SK-N-SH treated with all-trans-retinoic acid at 6 μM for 48 hours (cell line): ENCODE measurements around the gene RBL2.

Experiments used
- ATAC-seq: fragments of 200-7000 bp; cut with Tn5 transposase; 3 replicates; pipeline ENCODE4 v1.9.1; 2020; ENCODE audit warnings: mild to moderate bottlenecking, moderate library complexity
- BACH2 ChIP-seq: fragments of 250-450 bp; sonication (Bioruptor Pico); IDR thresholded peaks from 2 replicates; pipeline ENCODE4 v1.9.0; 2021; ENCODE audit warnings: mild to moderate bottlenecking, borderline replicate concordance
- CREB5 ChIP-seq: fragments of 250-450 bp; sonication (Bioruptor Pico); IDR thresholded peaks from 2 replicates; pipeline ENCODE4 v1.5.1; 2020; ENCODE audit warnings: low read depth, mild to moderate bottlenecking, moderate library complexity
- CSDC2 ChIP-seq: fragments of 250-450 bp; sonication (Bioruptor Pico); IDR thresholded peaks from 2 replicates; pipeline ENCODE4 v1.5.0; 2020; ENCODE audit warnings: mild to moderate bottlenecking, moderate library complexity
- CSRNP3 ChIP-seq: fragments of 250-450 bp; sonication (Bioruptor Pico); IDR thresholded peaks from 2 replicates; pipeline ENCODE4 v1.5.1; 2021; ENCODE audit warnings: mild to moderate bottlenecking, moderate library complexity
- ESRRG ChIP-seq: fragments of 250-450 bp; sonication (Bioruptor Pico); IDR thresholded peaks from 2 replicates; pipeline ENCODE4 v1.6.1; 2021; ENCODE audit warnings: mild to moderate bottlenecking
- GLIS3 ChIP-seq: fragments of 250-450 bp; sonication (Bioruptor Pico); IDR thresholded peaks from 2 replicates; pipeline ENCODE4 v1.5.0; 2020; ENCODE audit warnings: mild to moderate bottlenecking, moderate library complexity
- ISL1 ChIP-seq: fragments of 250-450 bp; sonication (Bioruptor Pico); IDR thresholded peaks from 2 replicates; pipeline ENCODE4 v2.1.2; 2022; ENCODE audit warnings: mild to moderate bottlenecking, moderate library complexity
- OSR1 ChIP-seq: fragments of 250-450 bp; sonication (Bioruptor Pico); IDR thresholded peaks from 2 replicates; pipeline ENCODE4 v1.8.0; 2022; ENCODE audit warnings: moderate library complexity, mild to moderate bottlenecking, inconsistent platforms
- PATZ1 ChIP-seq: fragments of 250-450 bp; sonication (Bioruptor Pico); IDR thresholded peaks from 2 replicates; pipeline ENCODE4 v1.8.0; 2020; ENCODE audit warnings: mild to moderate bottlenecking, moderate library complexity, borderline replicate concordance
- POU6F1 ChIP-seq: fragments of 250-450 bp; sonication (Bioruptor Pico); IDR thresholded peaks from 2 replicates; pipeline ENCODE4 v1.8.0; 2021; ENCODE audit warnings: low read depth, mild to moderate bottlenecking, moderate library complexity, borderline replicate concordance
- PPARA ChIP-seq: fragments of 250-450 bp; sonication (Bioruptor Pico); IDR thresholded peaks from 2 replicates; pipeline ENCODE4 v1.5.0; 2020; ENCODE audit warnings: mild to moderate bottlenecking, borderline replicate concordance
- RARB ChIP-seq: fragments of 250-450 bp; sonication (Bioruptor Pico); IDR thresholded peaks from 2 replicates; pipeline ENCODE4 v1.8.0; 2021; ENCODE audit warnings: mild to moderate bottlenecking, moderate library complexity
- SNAI2 ChIP-seq: fragments of 250-450 bp; sonication (Bioruptor Pico); IDR thresholded peaks from 2 replicates; pipeline ENCODE4 v1.5.0; 2020; ENCODE audit warnings: mild to moderate bottlenecking, moderate library complexity
- TCF4 ChIP-seq: fragments of 250-450 bp; sonication (Bioruptor Pico); IDR thresholded peaks from 2 replicates; pipeline ENCODE4 v1.8.0; 2021; ENCODE audit warnings: mild to moderate bottlenecking, moderate library complexity, borderline replicate concordance
- TOX ChIP-seq: fragments of 250-450 bp; sonication (Bioruptor Pico); IDR thresholded peaks from 2 replicates; pipeline ENCODE4 v1.8.0; 2021; ENCODE audit warnings: mild to moderate bottlenecking, moderate library complexity, borderline replicate concordance
- TSHZ2 ChIP-seq: fragments of 250-450 bp; sonication (Bioruptor Pico); IDR thresholded peaks from 2 replicates; pipeline ENCODE4 v1.5.0; 2020; ENCODE audit warnings: mild to moderate bottlenecking, moderate library complexity
- ZC3H10 ChIP-seq: fragments of 250-450 bp; sonication (Bioruptor Pico); IDR thresholded peaks from 2 replicates; pipeline ENCODE4 v1.5.1; 2021; ENCODE audit warnings: mild to moderate bottlenecking, moderate library complexity
- ZFP3 ChIP-seq: fragments of 250-450 bp; sonication (Bioruptor Pico); IDR thresholded peaks from 2 replicates; pipeline ENCODE4 v1.5.0; 2020; ENCODE audit warnings: mild to moderate bottlenecking, moderate library complexity
- ZFP30 ChIP-seq: fragments of 450-650 bp; formaldehyde crosslinking; IDR thresholded peaks from 2 replicates; pipeline ENCODE4 v1.5.0; 2022; ENCODE audit warnings: mild to moderate bottlenecking, moderate library complexity
- ZNF565 ChIP-seq: fragments of 450-650 bp; formaldehyde crosslinking; conservative IDR thresholded peaks from 2 replicates; pipeline ENCODE4 v1.5.0; 2020; ENCODE audit warnings: low read depth, mild to moderate bottlenecking, moderate library complexity
- ZNF8 ChIP-seq: fragments of 450-650 bp; formaldehyde crosslinking; IDR thresholded peaks from 2 replicates; pipeline ENCODE4 v1.5.0; 2020; ENCODE audit warnings: mild to moderate bottlenecking, moderate library complexity

RBL2 gene

GRCh38 chr16:53503991-53504663, 69.9 kb downstream of the RBL2 start:
- TF ChIP-seq POU6F1 (no peak), ZFP3 (CRISPR knock-in tag) (no peak), ZC3H10 (CRISPR knock-in tag) (no peak), PATZ1 (CRISPR knock-in tag) (no peak), SNAI2 (CRISPR knock-in tag) (no peak), RARB (CRISPR knock-in tag) (no peak), CREB5 (CRISPR knock-in tag) (no peak), CSRNP3 (no peak), ESRRG (CRISPR knock-in tag) (no peak), CSDC2 (CRISPR knock-in tag) (no peak), OSR1 (no peak), ZNF565 (no peak), TCF4 (CRISPR knock-in tag) (no peak), GLIS3 (CRISPR knock-in tag) (no peak)
- peak; percentile 1; the same call in 2 of the 3 replicates for ATAC-seq

GRCh38 chr16:53504665-53505064, 70.4 kb downstream of the RBL2 start:
- TF ChIP-seq POU6F1 (no peak), PPARA (no peak)
- ATAC-seq = no peak

- ATAC-seq = no peak
- TF ChIP-seq ZFP30 (CRISPR knock-in tag) (no peak), CSDC2 (CRISPR knock-in tag) (no peak), TCF4 (CRISPR knock-in tag) (no peak), TOX (CRISPR knock-in tag) (no peak), BACH2 (CRISPR knock-in tag) (no peak), ZFP3 (CRISPR knock-in tag) (no peak), TSHZ2 (no peak), CREB5 (CRISPR knock-in tag) (no peak), ZNF8 (no peak), ESRRG (CRISPR knock-in tag) (no peak), RARB (CRISPR knock-in tag) (no peak), ZNF565 (no peak), PATZ1 (CRISPR knock-in tag) (no peak), SNAI2 (CRISPR knock-in tag) (no peak), GLIS3 (CRISPR knock-in tag) (no peak), OSR1 (no peak), PPARA (no peak), ISL1 (CRISPR knock-in tag) (no peak)
Measured at GRCh38 chr16:53506254-53506653, 72.0 kb downstream of the RBL2 start.
